GM18511 (cell line): ENCODE data around the gene TRIM16.
A peak's percentile ranks its signal among the peaks of the same experiment; 100 is the strongest.
"Not testable (repeated sequence)": the region's sequence is repeated elsewhere in the genome, so short reads cannot be mapped to it uniquely, and the experiment has no call there.

Experiments
- ATAC-seq: cut with Tn5 transposase; IDR thresholded peaks from one replicate; pipeline ENCODE4 v1.9.1; 2021; ENCODE audit warnings: mild to moderate bottlenecking, moderate library complexity; ENCODE audit not compliant: unreplicated experiment

TRIM16 gene

DNA sequence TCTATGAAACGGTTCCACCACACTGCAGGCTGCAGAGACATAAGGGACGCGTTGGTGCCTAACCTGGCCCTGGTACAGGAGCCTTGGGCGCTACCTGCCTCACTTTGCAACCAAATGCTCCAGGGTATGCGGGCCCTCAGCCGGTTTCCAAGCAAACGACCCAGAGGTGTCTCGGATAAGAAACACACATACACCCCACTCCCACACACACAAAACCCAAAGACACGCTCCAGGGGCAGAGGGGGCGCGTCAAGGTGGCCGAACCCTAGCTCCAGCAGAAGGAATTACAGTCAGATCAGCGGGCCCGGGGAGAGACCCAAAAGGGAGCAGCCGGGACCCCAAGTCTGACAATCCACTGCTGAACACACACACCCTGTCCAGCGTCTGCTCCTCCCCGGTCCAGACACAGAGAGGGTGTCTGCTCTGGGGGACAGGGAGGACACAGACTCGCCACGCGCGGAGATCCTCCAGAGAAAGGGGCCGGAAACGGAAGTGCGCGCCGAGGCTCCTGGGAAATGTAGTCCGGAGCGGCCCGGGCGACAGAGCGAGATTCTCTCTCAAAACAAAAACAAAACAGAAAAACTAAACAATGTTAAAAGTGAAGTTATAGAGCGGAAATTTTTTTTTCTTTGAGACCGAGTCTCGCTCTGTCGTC is at the start of gene TRIM16:
Gene TRIM16, minus strand, starts transcription at position 488 of the 655 bp plus-strand sequence. CDS start 32,702 bp downstream, outside the sequence.
- peak; percentile 97 for ATAC-seq

DNA sequence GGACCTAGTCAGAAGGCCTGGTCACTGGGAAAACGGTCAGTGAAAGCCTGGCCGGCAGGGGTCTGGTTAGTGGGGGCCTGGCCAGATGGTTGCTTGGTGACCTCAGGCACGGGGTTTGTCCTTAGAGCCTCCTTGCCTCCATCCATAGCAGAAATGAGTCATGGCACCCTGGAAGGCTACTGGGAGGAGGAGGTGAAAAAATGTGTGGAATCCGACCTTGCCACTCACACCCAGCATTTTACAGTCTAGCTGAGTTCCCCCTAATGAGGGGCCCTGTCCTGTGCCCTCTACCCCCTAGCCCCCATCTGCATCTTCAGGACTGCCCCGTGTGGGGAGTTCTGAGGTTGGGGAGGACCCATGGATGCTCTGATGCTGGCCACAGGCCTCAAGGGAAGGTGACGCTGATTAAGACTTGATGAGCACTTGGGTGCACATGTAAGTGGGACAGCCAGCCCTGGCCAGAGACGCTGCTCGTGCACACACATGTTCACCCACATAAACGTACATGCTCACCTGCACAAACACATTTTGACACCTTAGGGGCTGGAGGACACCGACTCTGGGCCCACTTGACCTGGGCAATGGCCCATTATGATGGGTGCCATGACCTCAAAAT is 49.2 kb upstream of the TRIM16 start:
- not testable (repeated sequence) for ATAC-seq

DNA sequence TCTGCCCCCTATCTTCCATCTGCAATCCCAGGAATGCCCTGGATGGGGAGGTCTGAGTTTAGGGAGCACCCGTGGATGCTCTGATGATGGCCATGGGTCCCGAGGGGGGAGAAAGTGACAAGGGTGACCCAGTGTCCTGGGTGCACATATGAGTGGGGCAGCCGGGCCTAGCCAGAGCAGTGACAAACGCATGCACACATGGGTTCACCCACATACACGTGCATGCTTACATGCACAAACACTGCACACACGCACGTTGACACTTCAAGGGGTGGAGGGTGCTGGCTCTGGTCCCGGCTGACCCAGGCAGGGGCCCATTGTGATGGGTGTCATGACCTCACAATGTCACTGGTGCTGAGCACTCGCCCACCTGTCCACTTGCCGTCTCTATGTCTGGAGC is 47.8 kb upstream of the TRIM16 start, which contains the start of gene TBC1D26:
Gene TBC1D26, plus strand, starts transcription at position 384 of the 400 bp plus-strand sequence. CDS start 3,066 bp downstream, outside the sequence.
- not testable (repeated sequence) for ATAC-seq

DNA sequence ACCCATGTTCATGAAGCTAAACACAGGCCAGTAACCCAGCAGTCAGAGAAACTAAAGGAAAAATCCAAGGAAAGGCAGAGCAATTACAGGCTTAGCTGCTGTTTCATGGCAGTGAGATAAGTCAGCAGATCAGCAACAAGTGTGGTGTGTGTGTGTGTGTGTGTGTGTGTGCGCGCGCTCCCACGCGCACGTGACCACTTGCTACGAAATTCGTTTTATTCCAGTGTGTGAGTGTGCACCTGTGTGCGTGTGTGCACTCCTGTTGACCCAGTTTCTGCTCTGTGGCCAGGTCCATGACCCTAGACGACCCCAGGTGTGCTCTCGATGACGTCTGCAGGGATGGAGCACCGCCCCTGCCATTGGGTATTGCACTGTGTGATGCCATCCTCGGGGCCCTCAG is 46.4 kb upstream of the TRIM16 start:
- ATAC-seq = not testable (repeated sequence)

DNA sequence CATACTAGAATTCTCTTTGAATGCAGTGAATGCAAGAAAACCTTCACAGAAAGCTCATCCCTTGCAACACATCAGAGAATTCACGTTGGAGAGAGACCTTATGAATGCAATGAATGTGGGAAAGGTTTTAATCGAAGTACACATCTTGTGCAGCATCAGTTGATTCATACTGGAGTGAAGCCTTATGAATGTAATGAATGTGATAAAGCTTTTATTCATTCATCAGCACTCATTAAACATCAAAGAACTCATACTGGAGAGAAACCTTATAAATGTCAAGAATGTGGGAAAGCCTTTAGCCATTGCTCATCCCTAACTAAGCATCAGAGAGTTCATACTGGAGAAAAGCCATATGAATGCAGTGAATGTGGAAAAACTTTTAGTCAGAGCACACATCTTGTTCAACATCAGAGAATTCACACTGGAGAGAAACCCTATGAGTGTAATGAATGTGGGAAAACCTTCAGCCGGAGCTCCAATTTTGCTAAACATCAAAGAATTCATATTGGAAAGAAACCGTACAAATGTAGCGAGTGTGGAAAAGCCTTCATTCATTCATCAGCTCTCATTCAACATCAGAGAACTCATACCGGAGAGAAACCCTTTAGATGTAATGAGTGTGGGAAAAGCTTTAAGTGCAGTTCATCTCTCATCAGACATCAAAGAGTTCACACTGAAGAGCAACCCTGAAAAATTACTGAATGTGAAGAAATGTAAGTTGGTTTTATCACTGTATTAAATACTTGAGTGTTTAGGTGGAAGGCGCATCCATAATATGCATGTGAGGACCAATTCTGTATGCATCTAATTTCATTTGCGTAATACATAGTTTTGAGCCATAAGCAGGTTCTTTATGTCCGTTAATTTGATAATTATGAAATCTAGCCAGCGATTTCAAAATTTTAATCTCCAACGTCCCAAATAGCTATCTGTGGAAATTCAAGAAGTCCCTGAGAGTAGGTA is 32.8 kb upstream of the TRIM16 start:
- ATAC-seq = not testable (repeated sequence)

DNA sequence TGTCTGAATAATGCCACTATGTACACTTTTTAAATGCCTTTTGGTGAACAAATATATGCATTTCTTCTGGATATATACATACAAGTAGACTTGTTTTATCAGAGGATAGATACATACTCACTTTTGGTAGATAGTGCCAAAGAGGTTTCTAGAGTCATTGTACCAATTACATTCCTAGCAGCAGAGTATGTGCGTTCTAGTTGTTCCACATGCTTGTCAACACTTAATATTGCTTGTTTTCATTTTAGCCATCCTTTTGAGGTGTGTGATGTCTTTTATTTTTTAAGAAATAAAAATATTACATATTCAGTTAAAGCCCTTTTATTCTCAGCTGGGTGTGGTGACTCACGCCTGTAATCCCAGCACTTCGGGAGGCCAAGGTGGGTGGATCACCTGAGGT is 24.8 kb upstream of the TRIM16 start:
- ATAC-seq = not testable (repeated sequence)

DNA sequence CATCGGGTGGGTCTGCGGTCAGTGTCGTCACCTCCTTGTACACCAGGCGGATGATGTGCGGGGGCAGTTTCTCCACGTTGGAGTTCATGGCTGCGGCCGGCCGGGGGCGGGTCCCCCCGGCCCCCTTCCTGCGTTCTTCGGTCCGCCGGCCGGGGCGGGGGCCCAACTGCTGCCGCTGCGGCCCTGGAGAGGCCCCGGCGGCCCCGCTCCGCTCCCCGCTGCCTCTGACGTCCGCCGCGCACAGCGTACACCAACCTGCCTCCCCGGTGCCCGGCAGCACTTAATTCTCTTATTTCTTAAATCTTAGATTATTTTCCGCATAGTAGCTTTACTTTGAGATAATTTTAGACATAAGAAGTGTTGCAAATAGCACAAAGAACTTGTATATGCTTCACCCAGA is 20.7 kb upstream of the TRIM16 start:
- ATAC-seq = not testable (repeated sequence)

DNA sequence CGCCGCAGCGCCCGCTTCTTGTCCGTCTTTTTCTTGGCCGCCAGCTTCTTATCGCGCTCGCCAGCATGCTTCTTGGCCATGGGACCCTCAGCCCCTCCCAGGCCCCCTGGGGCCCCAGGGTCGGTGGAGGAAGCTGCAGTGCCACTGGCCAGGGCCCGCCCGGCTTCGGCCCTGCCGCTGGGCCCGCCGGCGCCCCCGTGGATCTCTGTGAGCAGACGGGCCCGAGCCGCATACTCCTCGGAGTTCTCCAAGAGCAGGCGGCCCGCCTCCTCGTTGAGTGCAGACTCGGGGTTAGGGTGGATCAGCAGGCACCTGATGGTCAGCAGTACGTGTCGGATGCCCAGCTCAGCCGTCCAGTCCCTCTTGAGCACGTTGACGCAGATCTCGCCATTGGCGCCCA is 20.1 kb upstream of the TRIM16 start:
- not testable (repeated sequence) for ATAC-seq

DNA sequence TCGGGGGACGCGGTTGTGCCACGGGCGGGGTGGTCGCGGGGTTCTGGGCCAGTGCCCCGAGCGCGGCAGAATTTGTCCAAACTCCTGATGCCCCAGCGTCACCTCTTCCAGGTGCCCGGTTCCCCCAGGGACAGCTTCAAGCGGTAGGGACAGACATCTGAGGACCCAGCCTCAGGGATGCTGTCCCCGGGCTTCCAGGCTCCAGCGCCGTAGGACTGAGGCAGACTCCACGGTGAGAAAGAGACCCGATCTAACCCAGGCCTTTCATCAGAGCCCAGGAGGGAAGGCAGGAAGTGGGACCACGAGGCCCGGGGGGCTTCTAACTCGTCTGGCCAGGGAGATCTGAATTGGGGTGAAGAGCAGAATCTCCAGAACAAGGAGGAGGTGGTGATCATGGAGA is 15.8 kb upstream of the TRIM16 start:
- peak; percentile 9 for ATAC-seq

DNA sequence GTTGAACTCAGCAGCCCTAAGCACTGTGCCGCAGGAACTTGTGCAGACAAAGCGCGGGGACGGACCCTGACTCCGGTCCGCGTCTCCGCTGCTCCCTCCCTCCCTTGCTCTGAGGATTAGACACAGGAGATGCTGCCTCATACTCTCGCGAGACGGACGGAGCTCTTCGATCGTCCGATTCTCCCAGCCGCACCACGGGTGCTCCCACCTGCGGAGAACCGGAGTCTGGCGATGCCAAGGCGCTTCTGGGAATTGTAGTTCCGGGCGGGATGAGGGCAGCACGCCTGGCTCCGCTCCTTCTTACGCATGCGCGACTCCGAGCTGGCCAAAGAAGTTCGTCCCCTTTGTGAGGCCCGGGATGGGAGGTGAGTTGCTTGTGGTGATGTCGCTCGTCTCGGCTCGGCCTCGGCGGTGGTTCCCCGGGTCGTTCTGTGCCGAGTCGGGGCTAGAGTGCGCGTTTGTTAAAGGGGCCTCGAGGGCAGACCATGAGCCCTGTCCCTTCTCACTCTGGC is 15.4 kb upstream of the TRIM16 start, which contains the start of gene ZNF286A:
Gene ZNF286A, plus strand, starts transcription at position 340 of the 512 bp plus-strand sequence. CDS start 578 bp downstream, outside the sequence.
- ATAC-seq = peak; percentile 98

DNA sequence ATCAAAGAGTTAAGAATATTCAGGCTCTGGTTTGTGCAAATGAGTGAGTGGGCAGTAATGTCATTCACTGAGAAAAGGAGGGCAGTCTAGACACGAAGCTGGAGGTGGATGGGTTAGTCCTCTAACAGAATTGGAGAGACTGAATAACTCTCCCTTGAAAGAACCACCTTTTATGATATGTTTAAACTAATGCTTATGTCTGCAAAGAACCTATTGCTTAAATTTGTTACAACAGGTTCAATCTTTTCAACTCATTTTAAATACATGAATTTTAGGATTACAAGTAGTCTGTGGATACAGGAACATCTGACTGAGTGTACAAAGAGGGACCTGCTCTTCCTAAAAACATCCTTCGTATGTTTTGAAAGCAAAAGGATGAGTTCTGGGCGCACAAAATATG is 14.9 kb upstream of the TRIM16 start:
- peak; percentile 16 for ATAC-seq

DNA sequence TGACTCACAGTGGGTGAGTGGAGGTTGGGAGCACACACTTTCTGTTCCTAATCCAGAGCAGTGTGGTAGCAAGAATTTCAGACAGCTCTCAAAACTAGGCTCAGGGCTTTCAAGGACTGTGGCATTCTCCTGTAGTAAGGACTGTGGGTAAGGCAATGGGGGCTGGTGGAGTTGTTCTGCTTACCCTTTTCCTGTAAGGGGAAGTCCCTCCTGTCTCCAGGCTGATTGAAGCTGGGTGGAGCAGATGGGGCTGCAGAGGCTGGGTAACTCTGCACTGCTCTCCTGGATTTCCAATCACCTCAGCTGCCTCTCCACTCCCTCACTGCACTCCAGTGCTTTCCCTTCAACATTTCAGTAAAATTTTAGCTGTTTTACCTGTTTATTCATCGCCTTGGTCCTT is 3.4 kb upstream of the TRIM16 start:
- not testable (repeated sequence) for ATAC-seq

DNA sequence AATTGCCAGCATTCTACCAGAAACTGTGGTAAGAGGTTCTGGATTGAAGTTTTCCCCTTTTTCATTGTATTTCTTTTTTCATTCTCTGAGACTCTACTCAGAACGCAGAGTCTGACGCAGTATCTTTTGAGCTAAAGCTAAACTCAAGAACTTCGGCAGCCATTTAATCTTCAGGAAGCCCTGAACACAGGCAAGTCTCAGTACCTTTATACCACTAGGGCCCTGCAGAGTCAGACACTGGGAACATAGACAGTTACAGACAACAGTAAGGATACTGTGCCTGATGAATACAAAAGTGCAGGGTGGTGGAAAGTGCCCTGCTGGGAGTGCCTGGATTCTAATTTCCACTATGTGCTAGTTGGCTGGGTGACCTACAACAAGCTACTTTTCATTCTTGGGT is 976 bp downstream of the TRIM16 start:
- ATAC-seq = not testable (repeated sequence)

DNA sequence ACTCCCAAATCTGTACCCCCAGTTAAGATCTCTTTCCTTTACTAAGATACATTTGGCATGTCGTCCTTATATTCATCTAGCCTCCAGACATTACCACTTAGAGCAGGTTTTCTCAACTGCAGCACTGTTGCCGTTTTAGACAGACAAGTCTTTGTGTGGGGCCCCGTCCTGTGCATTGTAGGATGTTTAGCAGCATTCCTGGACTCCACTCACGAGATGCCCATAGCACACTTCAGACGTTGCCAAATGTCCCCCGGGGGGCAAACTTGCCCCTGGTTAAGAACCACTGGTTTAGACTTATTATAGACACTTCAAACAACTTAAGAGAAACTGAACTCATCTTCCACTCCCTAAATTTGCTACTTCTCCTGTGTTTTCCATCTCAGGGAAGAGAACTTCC is 8.1 kb downstream of the TRIM16 start:
- ATAC-seq = not testable (repeated sequence)

DNA sequence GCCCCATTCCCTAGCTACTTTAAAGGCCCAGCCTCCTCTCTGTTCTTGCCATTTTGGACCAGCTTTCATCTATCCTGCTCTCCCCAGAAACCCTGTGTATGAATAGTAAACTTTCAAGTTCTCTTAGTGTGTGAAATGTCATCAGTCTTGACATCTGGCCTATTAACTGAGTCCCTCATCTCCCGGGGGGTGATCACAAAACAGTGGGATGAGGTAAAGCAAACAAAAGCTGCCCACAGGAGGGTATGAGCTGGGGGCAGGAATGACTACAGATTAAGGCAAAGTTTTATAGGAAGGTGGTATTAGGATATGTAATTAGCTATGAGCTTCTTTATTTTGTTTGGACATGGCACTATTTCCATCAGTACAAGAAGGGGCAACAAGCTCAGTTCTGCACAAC is 9.5 kb downstream of the TRIM16 start:
- ATAC-seq = not testable (repeated sequence)

DNA sequence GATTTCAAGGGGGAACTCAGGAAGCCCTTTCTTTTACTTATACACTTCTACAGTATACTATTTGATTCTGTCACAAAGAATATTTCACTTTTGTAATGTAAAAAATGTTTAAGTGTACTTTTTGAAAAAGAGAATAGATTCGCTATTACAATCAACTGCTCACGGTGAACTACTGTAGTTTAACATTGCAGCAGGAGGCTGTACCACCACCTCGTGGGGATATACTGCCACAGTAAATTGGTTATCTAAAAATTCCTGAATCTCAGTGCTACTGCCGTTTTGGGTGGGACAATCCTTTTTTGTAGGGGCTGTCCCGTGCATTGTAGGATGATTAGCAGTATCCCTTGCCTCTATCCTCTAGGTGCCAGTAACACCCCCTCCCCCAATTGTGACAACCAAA is 14.6 kb downstream of the TRIM16 start:
- not testable (repeated sequence) for ATAC-seq

DNA sequence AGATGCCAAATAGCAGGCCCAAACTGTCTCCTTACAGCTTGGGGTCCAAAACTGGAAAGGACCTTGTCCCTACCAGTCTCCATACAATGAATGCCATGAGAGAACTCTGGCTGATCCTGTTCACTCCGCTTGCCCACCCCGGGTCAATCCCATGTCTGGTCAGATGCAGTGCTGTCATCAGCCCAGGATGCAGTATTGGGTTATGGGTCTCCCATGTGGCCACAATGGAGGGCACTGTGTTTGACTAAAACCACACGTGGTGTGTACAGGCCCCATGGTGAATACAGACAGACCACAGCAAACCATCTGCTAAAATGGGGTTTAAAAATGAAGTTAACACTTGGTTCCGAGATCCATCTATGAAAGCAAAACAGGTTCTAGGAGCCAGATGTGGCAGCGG is 20.4 kb downstream of the TRIM16 start:
- ATAC-seq = no peak

DNA sequence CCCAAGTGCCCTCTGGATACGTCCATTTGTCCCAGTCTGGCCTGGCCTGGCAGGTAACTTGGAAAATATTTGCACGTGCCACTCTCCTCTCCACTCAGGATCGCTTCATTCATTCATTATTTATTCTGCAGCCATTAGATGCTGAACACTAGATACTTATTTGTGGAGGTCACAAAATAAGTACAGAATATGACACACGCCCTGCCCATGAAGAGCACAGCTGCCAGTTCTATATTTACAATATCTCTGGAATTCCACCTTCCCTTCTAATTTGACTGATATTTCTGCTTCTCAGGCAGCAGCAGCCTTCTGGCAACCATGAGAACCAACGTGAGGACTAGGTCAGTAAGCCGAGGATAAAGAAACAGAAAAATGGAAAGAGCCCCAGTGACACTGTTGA is 20.9 kb downstream of the TRIM16 start:
- no peak for ATAC-seq

DNA sequence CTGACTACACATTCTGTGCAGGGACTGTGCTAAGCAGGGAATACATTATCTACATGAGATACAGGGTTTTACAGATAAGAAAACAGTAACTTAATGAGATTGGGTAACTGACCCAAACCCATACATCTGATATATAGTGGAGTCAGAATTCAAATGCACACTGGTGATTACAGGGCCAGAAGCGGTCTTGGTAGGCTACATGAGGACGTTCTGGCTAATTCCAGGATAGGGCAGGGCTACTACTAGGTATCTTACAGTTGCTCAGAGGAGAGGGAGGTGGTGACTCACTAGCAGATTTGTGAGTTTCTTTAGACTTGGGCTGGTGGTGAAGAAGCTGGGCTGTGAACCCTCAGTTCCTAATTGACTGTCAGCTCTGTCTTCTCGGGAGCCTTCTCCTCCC is 21.4 kb downstream of the TRIM16 start:
- ATAC-seq = no peak

DNA sequence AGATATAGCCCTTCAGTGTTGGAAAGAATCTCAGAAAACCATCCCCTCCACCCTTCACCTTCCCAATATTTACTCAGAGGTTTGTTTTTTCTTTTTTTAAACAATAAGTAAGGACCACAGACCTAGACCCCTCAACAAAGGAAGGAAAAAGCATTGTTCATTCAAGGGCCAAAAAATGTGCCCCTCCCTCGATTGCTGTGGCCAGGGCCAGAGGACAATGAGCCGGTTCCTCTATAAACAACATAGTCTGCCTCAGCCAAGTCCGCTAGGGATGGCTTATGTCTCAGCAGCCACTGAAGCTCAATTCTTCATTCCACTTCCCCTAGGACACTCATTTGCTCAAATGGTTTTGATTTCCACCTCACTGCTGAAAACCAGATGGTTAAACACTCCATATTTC is 24.0 kb downstream of the TRIM16 start:
- ATAC-seq = no peak

DNA sequence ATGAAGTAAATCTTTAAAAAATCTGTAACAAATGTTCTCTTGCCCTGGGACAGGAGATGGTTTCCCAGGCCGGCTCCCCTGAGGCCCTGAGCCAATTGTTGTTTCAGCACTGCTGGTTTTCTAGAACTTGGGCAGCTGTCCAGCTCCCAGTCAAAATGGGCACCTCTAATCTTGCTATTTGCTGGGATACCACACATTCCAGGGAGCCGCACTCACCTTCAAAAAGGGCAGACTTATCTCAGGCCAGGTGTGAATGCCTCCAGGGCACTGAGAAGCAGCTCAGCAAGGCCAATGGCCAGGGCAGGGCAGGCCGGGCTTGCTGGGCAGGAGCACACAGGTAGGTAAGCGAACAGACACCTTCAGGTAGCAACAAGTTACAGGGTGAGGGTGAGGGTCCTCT is 24.4 kb downstream of the TRIM16 start:
- no peak for ATAC-seq
